GM15510 (cell line): Measurements from ENCODE around the gene CLDN5.

Experiments
- POLR2A ChIP-seq: IDR thresholded peaks from 3 replicates; pipeline ENCODE4 v1.6.1; 2011; ENCODE audit warnings: borderline replicate concordance; ENCODE audit not compliant: insufficient read length; ENCODE audit errors: extremely low read depth

The CLDN5 gene

GRCh38 chr22:19556963-19557545 lies 32.8 kb upstream of the CLDN5 start:
- no peak for TF ChIP-seq POLR2A

- TF ChIP-seq POLR2A = no peak
These were observed 31.4 kb upstream of the CLDN5 start for GRCh38 chr22:19555651-19556050.

- TF ChIP-seq POLR2A = no peak
These were observed 30.7 kb upstream of the CLDN5 start for GRCh38 chr22:19554834-19555404.

GRCh38 chr22:19553201-19553600 lies 29.0 kb upstream of the CLDN5 start:
- no peak for TF ChIP-seq POLR2A

GRCh38 chr22:19550382-19550781 lies 26.2 kb upstream of the CLDN5 start:
- no peak for TF ChIP-seq POLR2A

- TF ChIP-seq POLR2A = no peak
These were observed 25.2 kb upstream of the CLDN5 start for GRCh38 chr22:19549428-19549827.

- TF ChIP-seq POLR2A = no peak
These were observed 24.8 kb upstream of the CLDN5 start for GRCh38 chr22:19548964-19549363.

GRCh38 chr22:19547620-19548019 lies 23.4 kb upstream of the CLDN5 start:
- TF ChIP-seq POLR2A = no peak

GRCh38 chr22:19546680-19547079 lies 22.5 kb upstream of the CLDN5 start:
- TF ChIP-seq POLR2A = no peak

GRCh38 chr22:19545935-19546207 lies 21.7 kb upstream of the CLDN5 start:
- no peak for TF ChIP-seq POLR2A

GRCh38 chr22:19543970-19544708 lies 19.9 kb upstream of the CLDN5 start:
- no peak for TF ChIP-seq POLR2A

- TF ChIP-seq POLR2A = no peak
These were observed 16.2 kb upstream of the CLDN5 start for GRCh38 chr22:19540394-19540793.

GRCh38 chr22:19537941-19538488 lies 13.8 kb upstream of the CLDN5 start:
- TF ChIP-seq POLR2A = no peak

GRCh38 chr22:19536564-19536963 lies 12.4 kb upstream of the CLDN5 start:
- no peak for TF ChIP-seq POLR2A

GRCh38 chr22:19535001-19535400 lies 10.8 kb upstream of the CLDN5 start:
- TF ChIP-seq POLR2A = no peak

GRCh38 chr22:19533857-19534256 lies 9.6 kb upstream of the CLDN5 start:
- TF ChIP-seq POLR2A = no peak
